Suppressor macrophage treated with lipopolysaccharide for 1 hour (primary cell): ENCODE measurements around the gene CCDC7.
"Not testable (repeated sequence)": the region's sequence is repeated elsewhere in the genome, so short reads cannot be mapped to it uniquely, and the experiment has no call there.

Experiments used
- DNase-seq, 3 donors: peaks; one replicate each; pipeline ENCODE4 v3.0.0-alpha.2; 2020 to 2022

The CCDC7 gene

DNA sequence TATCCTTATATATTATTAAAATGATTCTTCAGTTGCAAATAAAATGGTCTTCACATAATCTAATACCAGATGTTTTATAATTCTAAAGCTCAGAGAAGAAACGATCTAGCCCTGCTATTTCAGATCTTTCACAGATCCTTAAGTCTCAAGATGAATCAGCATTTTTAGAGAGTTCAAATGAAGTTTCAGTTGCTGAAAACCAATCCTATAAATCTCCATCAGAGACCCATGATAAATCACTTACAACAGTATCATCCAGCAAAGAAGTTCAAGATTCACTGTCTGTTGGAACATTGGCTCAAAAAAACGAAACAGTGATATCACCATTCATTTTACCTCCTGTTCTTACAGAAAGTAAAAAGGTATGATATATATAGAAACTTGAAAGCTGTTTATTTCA is 137.0 kb downstream of the CCDC7 start:
- DNase-seq: no peak

DNA sequence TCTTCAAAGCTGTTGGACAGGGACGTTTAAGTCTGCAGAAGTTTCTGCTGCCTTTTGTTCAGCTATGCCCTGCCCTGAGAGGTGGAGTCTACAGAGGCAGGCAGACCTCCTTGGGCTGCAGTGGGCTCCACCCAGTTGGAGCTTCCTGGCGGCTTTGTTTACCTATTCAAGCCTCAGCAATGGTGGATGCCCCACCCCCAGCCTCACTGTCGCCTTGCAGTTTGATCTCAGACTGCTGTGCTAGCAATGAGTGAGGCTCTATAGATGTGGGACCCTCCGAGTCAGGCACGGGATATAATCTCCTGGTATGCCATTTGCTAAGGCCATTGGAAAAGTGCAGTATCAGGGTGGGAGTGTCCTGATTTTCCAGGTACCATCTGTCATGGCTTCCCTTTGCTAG is 152.1 kb downstream of the CCDC7 start:
- not testable (repeated sequence) for DNase-seq

DNA sequence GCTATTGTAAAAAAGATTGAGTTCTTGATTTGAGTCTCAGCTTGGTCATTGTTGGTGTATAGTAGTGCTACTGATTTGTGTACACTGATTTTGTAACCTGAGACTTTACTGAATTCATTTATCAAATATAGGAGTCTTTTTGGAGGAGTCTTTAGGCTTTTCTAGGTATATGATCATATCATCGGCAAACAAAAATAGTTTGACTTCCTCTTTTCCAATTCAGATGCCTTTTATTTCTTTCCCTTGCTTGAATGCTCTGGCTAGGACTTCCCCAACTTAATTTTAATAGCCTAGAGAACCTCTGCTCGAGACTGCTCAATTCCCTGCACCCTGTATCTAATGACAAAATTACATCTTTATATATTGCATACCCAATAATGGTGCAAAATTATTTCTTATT is 154.4 kb downstream of the CCDC7 start:
- DNase-seq: no peak

GRCh38 chr10:32601562-32601961 is 155.6 kb downstream of the CCDC7 start:
- not testable (repeated sequence) for DNase-seq

GRCh38 chr10:32605787-32606186 is 159.8 kb downstream of the CCDC7 start:
- DNase-seq: no peak

GRCh38 chr10:32610543-32610942 is 164.6 kb downstream of the CCDC7 start:
- not testable (repeated sequence) for DNase-seq

GRCh38 chr10:32616438-32616837 is 170.5 kb downstream of the CCDC7 start:
- no peak for DNase-seq

- DNase-seq: no peak
Measured at GRCh38 chr10:32618482-32618881, 172.5 kb downstream of the CCDC7 start.

DNA sequence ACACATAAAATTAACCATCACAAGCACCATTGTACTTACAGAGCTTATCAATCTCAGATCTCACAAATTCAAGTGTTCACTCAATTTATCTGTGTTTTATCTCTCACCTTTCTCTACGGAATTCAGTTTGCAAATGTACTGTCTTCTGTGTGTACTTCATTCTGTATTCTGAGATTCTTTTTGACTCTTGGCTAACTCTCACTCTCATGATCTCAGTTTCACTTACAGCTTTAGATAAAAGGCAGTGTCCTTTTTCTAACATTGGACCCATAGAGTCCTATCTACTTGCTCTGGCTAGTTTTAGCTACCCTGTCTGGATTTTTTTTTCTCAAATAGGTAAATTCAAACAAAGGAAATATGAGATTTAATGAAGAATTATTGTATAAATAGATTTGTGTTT is 176.0 kb downstream of the CCDC7 start:
- no peak for DNase-seq

DNA sequence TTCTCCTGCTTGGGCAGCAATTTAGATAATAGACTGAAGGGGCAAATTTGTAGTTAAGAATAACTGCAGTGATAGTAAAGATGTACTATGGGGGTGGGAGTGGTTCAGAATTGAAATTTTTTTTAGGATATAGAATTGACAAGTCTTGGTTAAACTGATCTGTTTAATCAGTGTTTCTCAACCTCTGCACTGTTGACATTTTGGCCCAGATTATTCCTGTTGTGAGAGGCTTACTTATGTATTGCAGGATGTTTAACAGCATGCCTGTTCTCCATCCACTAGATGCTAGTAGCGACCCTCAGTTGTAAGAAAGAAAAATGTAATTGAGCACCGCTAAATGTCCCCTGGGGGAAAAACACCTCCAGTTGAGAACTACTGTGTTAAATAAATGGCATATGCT is 176.5 kb downstream of the CCDC7 start:
- no peak for DNase-seq

DNA sequence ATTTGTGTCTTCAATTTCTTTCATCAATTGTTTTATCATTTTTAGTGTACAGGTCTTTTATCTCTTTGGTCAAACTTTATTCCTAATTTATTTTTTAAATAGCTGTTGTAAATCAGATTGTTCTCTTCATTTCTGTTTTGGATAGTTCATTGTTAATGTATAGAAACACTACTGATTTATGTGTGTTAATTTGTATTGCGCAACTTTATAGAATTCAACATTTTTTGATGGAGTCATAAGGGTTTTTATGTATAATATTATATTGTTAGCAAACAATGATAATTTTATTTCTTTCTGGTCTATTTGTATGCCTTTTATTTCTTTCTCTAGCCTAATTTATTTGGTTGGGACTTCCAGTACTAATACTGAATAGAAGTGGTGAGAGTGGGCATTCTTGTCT is 181.2 kb downstream of the CCDC7 start:
- DNase-seq: no peak

- DNase-seq: no peak
Measured at GRCh38 chr10:32629910-32630309, 184.0 kb downstream of the CCDC7 start.

GRCh38 chr10:32646535-32646934 is 200.6 kb downstream of the CCDC7 start:
- DNase-seq: no peak

DNA sequence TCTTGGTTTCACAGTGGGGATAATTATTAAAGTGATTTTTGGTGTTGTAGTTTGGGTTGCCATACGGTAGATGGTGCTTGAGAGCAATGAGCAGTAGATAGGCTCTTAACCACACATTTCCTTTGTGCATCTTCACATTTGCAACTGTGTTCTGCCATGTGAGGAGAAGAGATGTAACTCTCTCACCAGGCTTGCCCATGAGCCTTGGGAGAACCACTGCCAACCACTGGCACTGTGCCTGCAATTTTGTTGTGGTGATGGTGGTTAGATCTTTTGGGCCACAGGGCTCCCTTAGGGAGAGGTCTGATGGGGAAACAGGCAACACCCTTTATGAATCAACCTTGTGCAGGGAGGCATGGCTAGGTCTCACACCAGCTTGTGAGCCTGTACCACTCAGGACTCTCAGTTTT is 204.3 kb downstream of the CCDC7 start:
- no peak for DNase-seq

GRCh38 chr10:32657430-32657829 is 211.5 kb downstream of the CCDC7 start:
- not testable (repeated sequence) for DNase-seq

DNA sequence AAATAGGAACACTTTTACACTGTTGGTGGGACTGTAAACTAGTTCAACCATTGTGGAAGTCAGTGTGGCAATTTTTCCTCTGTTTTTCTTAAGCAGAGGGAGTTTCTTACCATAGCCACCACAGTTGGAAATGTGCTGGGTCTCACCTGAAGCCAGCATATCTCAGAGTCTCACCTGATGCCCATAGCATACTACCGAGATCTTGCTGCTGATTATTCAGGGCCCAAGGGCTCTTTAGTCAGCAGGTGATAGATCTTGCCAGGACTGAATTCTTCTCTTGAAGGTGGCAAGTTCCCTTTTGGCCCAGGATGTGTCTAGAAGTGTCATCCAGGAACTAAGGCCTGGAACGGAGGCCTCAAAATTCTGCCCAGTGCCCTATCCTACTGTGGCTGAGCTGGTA is 215.4 kb downstream of the CCDC7 start:
- no peak for DNase-seq

GRCh38 chr10:32680803-32681557 is 235.0 kb downstream of the CCDC7 start:
- no peak for DNase-seq

DNA sequence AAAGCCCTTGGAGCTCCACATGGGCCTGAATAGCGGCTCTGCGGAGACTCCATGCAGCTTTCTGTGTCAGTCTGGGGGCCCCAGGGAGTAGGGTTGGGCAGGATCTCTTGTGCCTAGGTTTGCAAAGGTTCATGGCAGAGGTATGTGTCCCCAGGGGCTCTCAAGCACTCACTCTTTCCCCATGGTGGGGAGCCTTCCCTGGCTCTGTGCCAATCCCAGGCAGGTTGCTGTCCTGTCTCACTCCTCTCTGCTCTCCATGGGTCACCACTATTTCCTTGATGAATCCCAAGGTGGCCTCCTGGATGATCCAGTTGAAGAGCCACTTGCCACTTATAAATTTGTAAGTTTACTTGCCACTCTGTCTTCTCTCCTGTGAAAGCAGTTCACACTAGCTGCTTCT is 238.4 kb downstream of the CCDC7 start:
- DNase-seq: no peak

- no peak for DNase-seq
Measured at GRCh38 chr10:32687116-32687515, 241.2 kb downstream of the CCDC7 start.

- DNase-seq: no peak
Measured at GRCh38 chr10:32687546-32687945, 241.6 kb downstream of the CCDC7 start.

GRCh38 chr10:32692174-32692573 is 246.2 kb downstream of the CCDC7 start:
- DNase-seq: no peak

GRCh38 chr10:32693441-32693979 is 247.6 kb downstream of the CCDC7 start:
- DNase-seq: no peak

DNA sequence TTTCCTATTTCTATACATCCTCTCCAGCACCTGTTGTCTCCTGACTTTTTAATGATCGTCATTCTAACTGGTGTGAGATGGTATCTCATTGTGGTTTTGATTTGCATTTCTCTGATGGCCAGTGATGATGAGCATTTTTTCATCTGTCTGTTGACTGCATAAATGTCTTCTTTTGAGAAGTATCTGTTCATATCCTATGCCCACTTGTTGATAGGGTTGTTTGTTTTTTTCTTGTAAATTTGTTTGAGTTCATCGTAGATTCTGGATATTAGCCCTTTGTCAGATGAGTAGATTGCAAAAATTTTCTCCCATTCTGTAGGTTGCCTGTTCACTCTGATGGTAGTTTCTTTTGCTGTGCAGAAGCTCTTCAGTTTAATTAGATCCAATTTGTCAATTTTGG is 253.7 kb downstream of the CCDC7 start:
- not testable (repeated sequence) for DNase-seq

- DNase-seq: no peak
Measured at GRCh38 chr10:32713560-32713959, 267.6 kb downstream of the CCDC7 start.

DNA sequence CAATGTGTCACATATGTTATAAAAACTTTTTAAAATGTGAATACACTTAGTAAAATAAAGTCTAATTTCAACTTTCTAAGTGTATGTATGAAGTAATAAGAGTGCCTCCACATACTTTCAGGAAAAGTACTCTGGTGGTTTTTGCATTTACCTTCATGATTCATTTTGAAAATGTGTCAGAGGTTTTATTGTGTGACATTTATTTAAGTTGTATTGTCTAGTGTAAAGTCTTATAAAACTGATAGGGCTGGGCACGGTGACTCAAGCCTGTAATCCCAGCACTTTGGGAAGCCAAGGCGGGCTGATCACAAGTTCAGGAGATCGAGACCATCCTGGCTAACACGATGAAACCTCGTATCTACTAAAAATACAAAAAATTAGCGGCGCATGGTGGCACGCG is 285.6 kb downstream of the CCDC7 start:
- DNase-seq: no peak
